HepG2 (cell line): ENCODE measurements around the gene NFKB1. TPM values are rescaled to one million over a fixed set of nuclear protein-coding genes. Genes with fewer than 3 reads are reported as not detected.

Source experiments
- ATAC-seq: fragments of 200-7000 bp; cut with Tn5 transposase; 3 replicates; pipeline ENCODE4 v1.9.1; 2020; ENCODE audit warnings: mild to moderate bottlenecking, moderate library complexity
- BruUV-seq: library from RNA; stranded (reverse); fragments of 400-500 nt; replicated peaks from 2 replicates; lab custom pipeline; 2021; lab: Mats Ljungman, UMichigan
- CTCF ChIA-PET: fragments of 300-600 bp; formaldehyde crosslinking; extraction: SDS; loops from one replicate; lab custom pipeline; 2021; ENCODE audit warnings: low total read pairs, inconsistent platforms, low intra/inter-chr PET ratio; lab: Yijun Ruan, JAX
- POLR2A ChIA-PET: fragments of 350-600 bp; sonication (Branson Sonifier 250); formaldehyde crosslinking; loops from one replicate; lab custom pipeline; 2020; ENCODE audit warnings: antibody characterized with exemption, inconsistent platforms; lab: Yijun Ruan, JAX
- DNase-seq: peaks from one replicate; pipeline ENCODE4 v3.0.0-alpha.2; 2015; ENCODE audit warnings: low spot score
- FAIRE-seq: peaks from 3 replicates; lab custom pipeline; 2011; peaks lifted over from hg19 to GRCh38; lab: Jason Lieb, UNC
- H2AFZ ChIP-seq: one replicate; pipeline ENCODE4 v1.6.1; 2011; ENCODE audit warnings: low read length, inconsistent platforms
- H3K27ac ChIP-seq: fragments of 300-600 bp; 3 replicates; pipeline ENCODE4 v1.8.0; 2011; ENCODE audit warnings: mixed run types, mild to moderate bottlenecking, mixed read lengths, low read length, inconsistent platforms; ENCODE audit not compliant: insufficient read depth; ENCODE audit errors: extremely low read length
- H3K27me3 ChIP-seq, 2 experiments: fragments of 200-600 bp in 1 of 2; 2 replicates in 1 of 2; 3 replicates in 1 of 2; pipeline versions ENCODE4 v1.6.0 to v1.8.0; 2011; ENCODE audit warnings: low read length in 2 of 2, mild to moderate bottlenecking in 2 of 2, moderate library complexity in 2 of 2, inconsistent platforms in 1 of 2; ENCODE audit not compliant: insufficient read depth in 2 of 2, control insufficient read depth in 1 of 2
- H3K36me3 ChIP-seq, 2 experiments: fragments of 200-600 bp in 1 of 2; replicated peaks in 1 of 2; 2 replicates in 1 of 2; 3 replicates in 1 of 2; pipeline versions ENCODE4 v1.5.1 to v1.8.0; 2011; ENCODE audit warnings: low read length in 2 of 2, inconsistent platforms in 1 of 2; ENCODE audit not compliant: insufficient read depth in 2 of 2, control insufficient read depth in 1 of 2
- H3K4me1 ChIP-seq: 2 replicates; pipeline ENCODE4 v1.5.1; 2012; ENCODE audit warnings: low read length, inconsistent platforms; ENCODE audit not compliant: insufficient read depth
- H3K4me2 ChIP-seq: 2 replicates; pipeline ENCODE4 v1.6.0; 2011; ENCODE audit warnings: low read depth, low read length, inconsistent platforms
- H3K4me3 ChIP-seq, 3 experiments: fragments of 200-600 bp in 1 of 3; sonication (generic), shearing (Covaris generic) in 1 of 3; replicated peaks in 1 of 3; 2 replicates each; pipeline ENCODE4 v1.5.1; 2011 to 2016; ENCODE audit warnings: low read length in 3 of 3, inconsistent platforms in 2 of 3, low read depth in 2 of 3, mild to moderate bottlenecking in 2 of 3, control low read depth in 1 of 3, mixed read lengths in 1 of 3; ENCODE audit not compliant: insufficient read depth in 1 of 3
- H3K79me2 ChIP-seq: one replicate; pipeline ENCODE4 v1.6.1; 2011; ENCODE audit warnings: low read length, inconsistent platforms; ENCODE audit not compliant: insufficient read depth
- H3K9ac ChIP-seq: 2 replicates; pipeline ENCODE4 v1.6.0; 2011; ENCODE audit warnings: mild to moderate bottlenecking, low read depth, low read length, inconsistent platforms; ENCODE audit not compliant: insufficient read depth
- H3K9me3 ChIP-seq: 2 replicates; pipeline ENCODE4 v1.5.1; 2012; ENCODE audit warnings: mild to moderate bottlenecking, low read length
- H4K20me1 ChIP-seq: 2 replicates; pipeline ENCODE4 v1.6.0; 2011; ENCODE audit warnings: inconsistent platforms, mild to moderate bottlenecking, low read length, moderate library complexity; ENCODE audit not compliant: insufficient read depth
- ATF2 ChIP-seq: sonication (generic); formaldehyde crosslinking; IDR thresholded peaks from 2 replicates; pipeline ENCODE4 v1.4.0; 2020; ENCODE audit warnings: missing genetic modification reagents
- BRCA1 ChIP-seq: sonication (generic); formaldehyde crosslinking; IDR thresholded peaks from 2 replicates; pipeline ENCODE4 v1.4.0; 2020; ENCODE audit warnings: missing genetic modification reagents
- DRAP1 ChIP-seq: IDR thresholded peaks from 2 replicates; pipeline ENCODE4 v1.6.1; 2016; ENCODE audit warnings: missing genetic modification reagents, missing compliant biosample characterization
- ISL2 ChIP-seq: sonication (generic); formaldehyde crosslinking; IDR thresholded peaks from 2 replicates; pipeline ENCODE4 v1.5.0; 2020; ENCODE audit warnings: missing genetic modification reagents
- MTA1 ChIP-seq: sonication (generic); formaldehyde crosslinking; IDR thresholded peaks from 2 replicates; pipeline ENCODE4 v1.4.0; 2020; ENCODE audit warnings: missing genetic modification reagents, mild to moderate bottlenecking, borderline replicate concordance
- NFKBIZ ChIP-seq: IDR thresholded peaks from 2 replicates; pipeline ENCODE4 v1.6.1; 2018; ENCODE audit warnings: missing genetic modification reagents, missing compliant biosample characterization
- NR2F6 ChIP-seq, 2 experiments: IDR thresholded peaks; 2 replicates each; pipeline ENCODE4 v1.6.1; 2016; ENCODE audit warnings: antibody characterized with exemption in 1 of 2, mild to moderate bottlenecking in 1 of 2
- U2AF1 ChIP-seq: fragments of 200-400 bp; formaldehyde crosslinking; optimal IDR thresholded peaks from 2 replicates; pipeline ENCODE3; 2017; ENCODE audit warnings: mild to moderate bottlenecking, low read depth, low read length
- ZNF251 ChIP-seq: sonication (generic); formaldehyde crosslinking; IDR thresholded peaks from 2 replicates; pipeline ENCODE4 v1.9.0; 2021; ENCODE audit warnings: mild to moderate bottlenecking, missing genetic modification reagents
- ZNF34 ChIP-seq: sonication (generic); formaldehyde crosslinking; IDR thresholded peaks from 2 replicates; pipeline ENCODE4 v1.4.0; 2020; ENCODE audit warnings: mild to moderate bottlenecking, missing genetic modification reagents, borderline replicate concordance
- ZNF383 ChIP-seq: sonication (generic); formaldehyde crosslinking; IDR thresholded peaks from 2 replicates; pipeline ENCODE4 v1.4.0; 2020; ENCODE audit warnings: missing genetic modification reagents, mild to moderate bottlenecking, borderline replicate concordance
- ZNF616 ChIP-seq: sonication (generic); formaldehyde crosslinking; IDR thresholded peaks from 2 replicates; pipeline ENCODE4 v1.5.0; 2020; ENCODE audit warnings: low read depth, mild to moderate bottlenecking, missing genetic modification reagents
- ZNF678 ChIP-seq: sonication (generic); formaldehyde crosslinking; IDR thresholded peaks from 2 replicates; pipeline ENCODE4 v1.4.0; 2020; ENCODE audit warnings: mild to moderate bottlenecking, missing genetic modification reagents
- ZNF746 ChIP-seq: sonication (generic); formaldehyde crosslinking; IDR thresholded peaks from 2 replicates; pipeline ENCODE4 v1.8.0; 2022; ENCODE audit warnings: mild to moderate bottlenecking, missing genetic modification reagents
- ZNF747 ChIP-seq: sonication (generic); formaldehyde crosslinking; IDR thresholded peaks from 2 replicates; pipeline ENCODE4 v1.8.1; 2023; ENCODE audit warnings: missing genetic modification reagents, mild to moderate bottlenecking, borderline replicate concordance
- WGBS: methylation state at CpG from one replicate; pipeline ENCODE4 v1.1.6; 2017; ENCODE audit warnings: low lambda C conversion rate; 5-methylcytosine and 5-hydroxymethylcytosine counted together
- in situ Hi-C: cut with HindIII; loops from 2 replicates; pipeline ENCODE4 v1.10.0; 2017; ENCODE audit warnings: low pct_unique_long_range_greater_than_20kb; ENCODE audit not compliant: extremely low pct_ligation_motif_present
- intact Hi-C: fragments of 100-400 bp; cut with micrococcal nuclease; formaldehyde crosslinking; loops from one replicate; pipeline ENCODE4 v1.10.0; 2022; ENCODE audit not compliant: unreplicated experiment
- polyA plus RNA-seq, 8 experiments: library from polyadenylated mRNA; depleted of rRNA in 3 of 8; stranded (reverse) in 7 of 8; unstranded in 1 of 8; fragments of >200 nt; fragmentation: Illumina TruSeq in 4 of 8; extraction: Trizol in 4 of 8; gene quantifications; 2 replicates each; pipeline versions ENCODE4 v1.2.1 to v1.2.3, GENCODE V29; 2011 to 2016; ENCODE audit warnings: low read depth in 4 of 8, missing spikeins in 1 of 8, mixed read lengths in 1 of 8; ENCODE audit not compliant: insufficient read depth in 1 of 8
- total RNA-seq, 5 experiments: library from RNA; depleted of rRNA; stranded (reverse); fragments of >200 nt; fragmentation: Illumina TruSeq; extraction: Trizol; gene quantifications; 2 replicates each; pipeline ENCODE4 v1.2.3, GENCODE V29; 2016; ENCODE audit warnings: low read depth in 1 of 5
- TF ChIP-seq, protein P1 (sequence below): sonication (generic); formaldehyde crosslinking; IDR thresholded peaks from 2 replicates; pipeline ENCODE4 v1.4.0; 2020; ENCODE audit warnings: mild to moderate bottlenecking, low read depth, missing genetic modification reagents
- TF ChIP-seq, protein P2 (sequence below): sonication (generic); formaldehyde crosslinking; conservative IDR thresholded peaks from 2 replicates; pipeline ENCODE4 v1.4.0; 2020; ENCODE audit warnings: missing genetic modification reagents
- TF ChIP-seq, protein P3 (sequence below): sonication (generic); formaldehyde crosslinking; conservative IDR thresholded peaks from 2 replicates; pipeline ENCODE4 v1.8.1; 2023; ENCODE audit warnings: missing genetic modification reagents

NFKB1 gene
- total and polyA plus RNA-seq, 2 of the 13 experiments (the other 11 are each of a cell fraction or from before 2014, with no cell fraction given): 15.4 to 31.6 TPM

DNA sequence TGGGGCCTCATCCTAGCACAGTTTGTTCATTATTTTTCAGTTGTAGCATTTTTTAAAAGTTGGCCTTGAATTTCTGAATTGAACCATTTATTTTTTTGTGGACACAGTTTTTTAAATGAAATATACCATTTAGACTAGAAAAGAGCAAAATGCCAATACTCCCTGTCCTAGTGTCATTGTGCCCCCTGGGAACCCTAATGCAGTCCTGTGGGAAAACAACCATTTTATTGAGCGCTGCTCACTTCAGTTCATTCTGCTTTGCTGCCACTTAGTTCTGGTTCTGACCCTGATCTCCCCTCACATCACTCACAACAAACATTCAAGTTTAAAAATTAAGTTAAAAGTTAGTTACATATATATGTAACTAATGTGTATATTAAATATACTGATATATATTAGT, 5.4 kb downstream of the NFKB1 start:
- H4K20me1 ChIP-seq: no peaks in the 10 kb centered on the region
- BruUV-seq: no TSS peak
- H3K9me3 ChIP-seq: no peaks in the 10 kb centered on the region
- DNase-seq (no peak), ATAC-seq (no peak), FAIRE-seq (no peak)
- ChIA-PET CTCF (no interaction called here), POLR2A (no interaction called here)
- 97% methylated on average over 1 of the region's 1 CpG for WGBS
- in situ Hi-C loops (no loop called here), intact Hi-C loops (no loop called here)
- no peak overlapping the region for H3K27ac ChIP-seq
- H3K79me2 ChIP-seq: peaks cover 90% of the 10 kb centered on the region
- no peak overlapping the region for H2AFZ ChIP-seq
- peaks cover 30% of the 10 kb centered on the region for H3K4me1 ChIP-seq
- TF ChIP-seq ZNF34 (no peak), NFKBIZ (CRISPR knock-in tag) (no peak), NR2F6 (IDR thresholded peaks at IDR 0.05) (no peak), NR2F6 (CRISPR knock-in tag; IDR thresholded peaks at IDR 0.05) (no peak), ISL2 (CRISPR knock-in tag) (no peak), U2AF1 (no peak), MTA1 (CRISPR knock-in tag) (no peak), ZNF678 (no peak), ZNF747 (CRISPR knock-in tag) (no peak), ZNF251 (CRISPR knock-in tag) (no peak), ATF2 (CRISPR knock-in tag) (no peak), ZNF746 (CRISPR knock-in tag) (no peak), ZNF616 (CRISPR knock-in tag) (no peak), DRAP1 (CRISPR knock-in tag) (no peak), ZNF383 (CRISPR knock-in tag) (no peak), BRCA1 (CRISPR knock-in tag) (no peak)
- TF ChIP-seq, protein P1, sequence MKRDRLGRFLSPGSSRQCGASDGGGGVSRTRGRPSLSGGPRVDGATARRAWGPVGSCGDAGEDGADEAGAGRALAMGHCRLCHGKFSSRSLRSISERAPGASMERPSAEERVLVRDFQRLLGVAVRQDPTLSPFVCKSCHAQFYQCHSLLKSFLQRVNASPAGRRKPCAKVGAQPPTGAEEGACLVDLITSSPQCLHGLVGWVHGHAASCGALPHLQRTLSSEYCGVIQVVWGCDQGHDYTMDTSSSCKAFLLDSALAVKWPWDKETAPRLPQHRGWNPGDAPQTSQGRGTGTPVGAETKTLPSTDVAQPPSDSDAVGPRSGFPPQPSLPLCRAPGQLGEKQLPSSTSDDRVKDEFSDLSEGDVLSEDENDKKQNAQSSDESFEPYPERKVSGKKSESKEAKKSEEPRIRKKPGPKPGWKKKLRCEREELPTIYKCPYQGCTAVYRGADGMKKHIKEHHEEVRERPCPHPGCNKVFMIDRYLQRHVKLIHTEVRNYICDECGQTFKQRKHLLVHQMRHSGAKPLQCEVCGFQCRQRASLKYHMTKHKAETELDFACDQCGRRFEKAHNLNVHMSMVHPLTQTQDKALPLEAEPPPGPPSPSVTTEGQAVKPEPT (CRISPR knock-in tag): no peak
- TF ChIP-seq, protein P2, sequence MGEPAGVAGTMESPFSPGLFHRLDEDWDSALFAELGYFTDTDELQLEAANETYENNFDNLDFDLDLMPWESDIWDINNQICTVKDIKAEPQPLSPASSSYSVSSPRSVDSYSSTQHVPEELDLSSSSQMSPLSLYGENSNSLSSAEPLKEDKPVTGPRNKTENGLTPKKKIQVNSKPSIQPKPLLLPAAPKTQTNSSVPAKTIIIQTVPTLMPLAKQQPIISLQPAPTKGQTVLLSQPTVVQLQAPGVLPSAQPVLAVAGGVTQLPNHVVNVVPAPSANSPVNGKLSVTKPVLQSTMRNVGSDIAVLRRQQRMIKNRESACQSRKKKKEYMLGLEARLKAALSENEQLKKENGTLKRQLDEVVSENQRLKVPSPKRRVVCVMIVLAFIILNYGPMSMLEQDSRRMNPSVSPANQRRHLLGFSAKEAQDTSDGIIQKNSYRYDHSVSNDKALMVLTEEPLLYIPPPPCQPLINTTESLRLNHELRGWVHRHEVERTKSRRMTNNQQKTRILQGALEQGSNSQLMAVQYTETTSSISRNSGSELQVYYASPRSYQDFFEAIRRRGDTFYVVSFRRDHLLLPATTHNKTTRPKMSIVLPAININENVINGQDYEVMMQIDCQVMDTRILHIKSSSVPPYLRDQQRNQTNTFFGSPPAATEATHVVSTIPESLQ (CRISPR knock-in tag): no peak
- TF ChIP-seq, protein P3, sequence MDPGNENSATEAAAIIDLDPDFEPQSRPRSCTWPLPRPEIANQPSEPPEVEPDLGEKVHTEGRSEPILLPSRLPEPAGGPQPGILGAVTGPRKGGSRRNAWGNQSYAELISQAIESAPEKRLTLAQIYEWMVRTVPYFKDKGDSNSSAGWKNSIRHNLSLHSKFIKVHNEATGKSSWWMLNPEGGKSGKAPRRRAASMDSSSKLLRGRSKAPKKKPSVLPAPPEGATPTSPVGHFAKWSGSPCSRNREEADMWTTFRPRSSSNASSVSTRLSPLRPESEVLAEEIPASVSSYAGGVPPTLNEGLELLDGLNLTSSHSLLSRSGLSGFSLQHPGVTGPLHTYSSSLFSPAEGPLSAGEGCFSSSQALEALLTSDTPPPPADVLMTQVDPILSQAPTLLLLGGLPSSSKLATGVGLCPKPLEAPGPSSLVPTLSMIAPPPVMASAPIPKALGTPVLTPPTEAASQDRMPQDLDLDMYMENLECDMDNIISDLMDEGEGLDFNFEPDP: no peak
- H3K36me3 ChIP-seq: no peaks in the 10 kb centered on the region
- no peak overlapping the region for H3K9ac ChIP-seq
- H3K27me3 ChIP-seq: no peaks in the 10 kb centered on the region
- H3K4me2 ChIP-seq: no peak overlapping the region
- no peak overlapping the region for H3K4me3 ChIP-seq
